GM23248 (cell line): ENCODE measurements around the gene ADAMTS18. TPM values are rescaled to one million over a fixed set of nuclear protein-coding genes. Genes with fewer than 3 reads are reported as not detected.

Experiments
- DNase-seq: peaks from one replicate; pipeline ENCODE4 v3.0.0-alpha.2; 2015
- H2AFZ ChIP-seq: fragments of 200-600 bp; sonication (generic); 2 replicates; pipeline ENCODE4 v1.6.1; 2016; ENCODE audit warnings: antibody characterized with exemption
- H3F3A ChIP-seq: fragments of 200-600 bp; sonication (generic); 2 replicates; pipeline ENCODE4 v1.6.1; 2016; ENCODE audit warnings: mild to moderate bottlenecking, antibody characterized with exemption, mixed run types; ENCODE audit not compliant: insufficient read depth
- H3K27ac ChIP-seq: fragments of 200-600 bp; sonication (generic); 2 replicates; pipeline ENCODE4 v1.5.1; 2016; ENCODE audit warnings: mild to moderate bottlenecking
- H3K27me3 ChIP-seq: fragments of 200-600 bp; sonication (generic); replicated peaks from 2 replicates; pipeline ENCODE4 v1.6.1; 2016; ENCODE audit warnings: mild to moderate bottlenecking; ENCODE audit not compliant: insufficient read depth
- H3K36me3 ChIP-seq: fragments of 200-600 bp; sonication (generic); 2 replicates; pipeline ENCODE4 v1.6.1; 2016; ENCODE audit warnings: low read depth, mild to moderate bottlenecking
- H3K4me1 ChIP-seq: fragments of 200-600 bp; sonication (generic); 2 replicates; pipeline ENCODE4 v1.6.1; 2016; ENCODE audit warnings: mild to moderate bottlenecking; ENCODE audit not compliant: insufficient read depth
- H3K4me2 ChIP-seq: fragments of 200-600 bp; sonication (generic); one replicate; pipeline ENCODE4 v1.6.1; 2016; ENCODE audit warnings: mild to moderate bottlenecking; ENCODE audit not compliant: unreplicated experiment
- H3K4me3 ChIP-seq: fragments of 200-600 bp; sonication (generic); 2 replicates; pipeline ENCODE4 v1.5.1; 2016; ENCODE audit warnings: mild to moderate bottlenecking
- H3K79me2 ChIP-seq: fragments of 200-600 bp; sonication (generic); 2 replicates; pipeline ENCODE4 v1.6.1; 2016; ENCODE audit warnings: mild to moderate bottlenecking; ENCODE audit not compliant: insufficient read depth
- H3K9ac ChIP-seq: fragments of 200-600 bp; sonication (generic); 2 replicates; pipeline ENCODE4 v1.6.1; 2016; ENCODE audit warnings: mild to moderate bottlenecking
- H3K9me2 ChIP-seq: fragments of 200-600 bp; sonication (generic); 2 replicates; pipeline ENCODE4 v1.6.1; 2016; ENCODE audit warnings: mixed run types, mild to moderate bottlenecking, moderate library complexity; ENCODE audit not compliant: insufficient read depth
- H3K9me3 ChIP-seq: fragments of 200-600 bp; sonication (generic); one replicate; pipeline ENCODE4 v1.6.1; 2017; ENCODE audit warnings: low read depth
- H4K20me1 ChIP-seq: fragments of 200-600 bp; sonication (generic); 2 replicates; pipeline ENCODE4 v1.6.0; 2016; ENCODE audit not compliant: insufficient read depth
- EZH2 ChIP-seq: fragments of 200-600 bp; sonication (generic); IDR thresholded peaks from 2 replicates; pipeline ENCODE4 v1.6.1; 2018; ENCODE audit warnings: antibody characterized with exemption, mild to moderate bottlenecking; ENCODE audit not compliant: insufficient read depth, poor library complexity, severe bottlenecking
- EZH2phosphoT487 ChIP-seq: fragments of 200-600 bp; sonication (generic); IDR thresholded peaks from 2 replicates; pipeline ENCODE4 v1.6.1; 2018; ENCODE audit warnings: antibody characterized with exemption, moderate library complexity, mild to moderate bottlenecking, low read depth; ENCODE audit not compliant: insufficient read depth
- WGBS, 2 experiments: methylation state at CpG; one replicate each; pipeline ENCODE4 v1.1.6; 2015 to 2017; ENCODE audit warnings: low lambda C conversion rate in 2 of 2, low coverage in 1 of 2; ENCODE audit errors: missing lambda C conversion rate in 2 of 2; 5-methylcytosine and 5-hydroxymethylcytosine counted together
- in situ Hi-C: fragments of 300-500 bp; cut with MboI; formaldehyde crosslinking; loops from 2 replicates; pipeline ENCODE4 v1.15.0; 2020
- polyA plus RNA-seq: library from polyadenylated mRNA; unstranded; fragments of >200 nt; fragmentation: Nextera tagmentation; extraction: Ambion mirVana; gene quantifications from 2 replicates; pipeline ENCODE4 v1.2.1, GENCODE V29; 2016
- total RNA-seq: library from RNA; depleted of rRNA; stranded (reverse); fragments of >200 nt; shearing (Covaris generic); gene quantifications from 2 replicates; pipeline ENCODE4 v1.2.3, GENCODE V29; 2014

The ADAMTS18 gene
- total and polyA plus RNA-seq, 2 experiments from 2014 or later = not detected

- no peak for DNase-seq
- no peak for TF ChIP-seq EZH2phosphoT487
- no peak for TF ChIP-seq EZH2
- H3K27ac ChIP-seq = no peak overlapping the region
- H3K4me3 ChIP-seq = no peak overlapping the region
- H2AFZ ChIP-seq = no peak overlapping the region
- in situ Hi-C loops = no loop called here
- no peak overlapping the region for H3K4me2 ChIP-seq
- no peaks in the 10 kb centered on the region for H3K4me1 ChIP-seq
- H3K9ac ChIP-seq = no peak overlapping the region
- peaks cover 24% of the 10 kb centered on the region; the same call in 1 of the 2 replicates for H3K27me3 ChIP-seq
- no peaks in the 10 kb centered on the region for H3K9me3 ChIP-seq
- H3K36me3 ChIP-seq = no peaks in the 10 kb centered on the region
- H4K20me1 ChIP-seq = no peaks in the 10 kb centered on the region
- 36 to 42% methylated on average over 10 of the region's 10 CpGs for WGBS, 2 experiments
- no peaks in the 10 kb centered on the region for H3K79me2 ChIP-seq
- no peaks in the 10 kb centered on the region for H3F3A ChIP-seq
- H3K9me2 ChIP-seq = no peaks in the 10 kb centered on the region
Observed at GRCh38 chr16:77443357-77444146, 8.7 kb upstream of the ADAMTS18 start.

GRCh38 chr16:77442078-77442477 lies 7.2 kb upstream of the ADAMTS18 start:
- Histone ChIP-seq H3K4me3 (no peak overlapping the region), H2AFZ (no peak overlapping the region), H3K9me2 (no peaks in the 10 kb centered on the region), H3K79me2 (no peaks in the 10 kb centered on the region), H3K4me1 (no peaks in the 10 kb centered on the region), H4K20me1 (no peaks in the 10 kb centered on the region), H3K9me3 (no peaks in the 10 kb centered on the region), H3K27ac (no peak overlapping the region), H3K4me2 (no peak overlapping the region), H3K9ac (no peak overlapping the region), H3K36me3 (no peaks in the 10 kb centered on the region), H3F3A (no peaks in the 10 kb centered on the region), H3K27me3 (peaks cover 24% of the 10 kb centered on the region; the same call in 1 of the 2 replicates)
- no peak for TF ChIP-seq EZH2
- TF ChIP-seq EZH2phosphoT487 = no peak
- DNase-seq = no peak
- in situ Hi-C loops = no loop called here
- WGBS, 2 experiments = 61 to 77% methylated on average over 2 of the region's 2 CpGs

- no peak overlapping the region for H2AFZ ChIP-seq
- in situ Hi-C loops = no loop called here
- no peaks in the 10 kb centered on the region for H3K79me2 ChIP-seq
- no peak overlapping the region for H3K27ac ChIP-seq
- H3K9ac ChIP-seq = no peak overlapping the region
- WGBS, 2 experiments = 44 to 54% methylated on average over 3 of the region's 3 CpGs
- H3K4me3 ChIP-seq = no peak overlapping the region
- H3K4me2 ChIP-seq = no peak overlapping the region
- TF ChIP-seq EZH2phosphoT487 = no peak
- TF ChIP-seq EZH2 = no peak
- H3K9me2 ChIP-seq = no peaks in the 10 kb centered on the region
- H3K27me3 ChIP-seq = peaks cover 31% of the 10 kb centered on the region
- H3K4me1 ChIP-seq = no peaks in the 10 kb centered on the region
- no peaks in the 10 kb centered on the region for H3F3A ChIP-seq
- H3K9me3 ChIP-seq = no peaks in the 10 kb centered on the region
- no peaks in the 10 kb centered on the region for H4K20me1 ChIP-seq
- DNase-seq = no peak
- no peaks in the 10 kb centered on the region for H3K36me3 ChIP-seq
Observed at GRCh38 chr16:77439106-77439505, 4.3 kb upstream of the ADAMTS18 start.

- H2AFZ ChIP-seq = no peak overlapping the region
- DNase-seq = peak; percentile 26
- no peaks in the 10 kb centered on the region for H3K36me3 ChIP-seq
- no peak overlapping the region for H3K4me3 ChIP-seq
- H4K20me1 ChIP-seq = no peaks in the 10 kb centered on the region
- no peaks in the 10 kb centered on the region for H3K79me2 ChIP-seq
- H3K9me2 ChIP-seq = no peaks in the 10 kb centered on the region
- no peak overlapping the region for H3K4me2 ChIP-seq
- H3K27me3 ChIP-seq = peaks cover 35% of the 10 kb centered on the region
- H3K27ac ChIP-seq = no peak overlapping the region
- TF ChIP-seq EZH2 = no peak
- TF ChIP-seq EZH2phosphoT487 = no peak
- in situ Hi-C loops = no loop called here
- no peaks in the 10 kb centered on the region for H3K9me3 ChIP-seq
- 8 to 12% methylated on average over 2 of the region's 2 CpGs for WGBS, 2 experiments
- no peaks in the 10 kb centered on the region for H3F3A ChIP-seq
- no peak overlapping the region for H3K9ac ChIP-seq
- H3K4me1 ChIP-seq = no peaks in the 10 kb centered on the region
Observed at GRCh38 chr16:77437859-77438258, 3.0 kb upstream of the ADAMTS18 start.
